ENCODE measurements around the gene TEX22.

The TEX22 gene

GRCh38 chr14:105386581-105387529 lies 11.5 kb upstream of the TEX22 start:
- no peak for TF ChIP-seq CTCF (IDR thresholded peaks at IDR 0.05; ENCODE audit: low read depth, low read length)
- H3K4me3 ChIP-seq (ENCODE audit: low read depth, low read length): no peak overlapping the region

- TF ChIP-seq CTCF (IDR thresholded peaks at IDR 0.05; ENCODE audit: low read depth, low read length): no peak
- H3K4me3 ChIP-seq (ENCODE audit: low read depth, low read length): no peak overlapping the region
Measured at GRCh38 chr14:105387530-105387922, 10.8 kb upstream of the TEX22 start.

- no peak for TF ChIP-seq CTCF (IDR thresholded peaks at IDR 0.05; ENCODE audit: low read depth, low read length)
- no peak overlapping the region for H3K4me3 ChIP-seq (ENCODE audit: low read depth, low read length)
Measured at GRCh38 chr14:105388110-105388951, 10.0 kb upstream of the TEX22 start.

- TF ChIP-seq CTCF (IDR thresholded peaks at IDR 0.05; ENCODE audit: low read depth, low read length): no peak
- no peak overlapping the region for H3K4me3 ChIP-seq (ENCODE audit: low read depth, low read length)
Measured at GRCh38 chr14:105388976-105389375, 9.4 kb upstream of the TEX22 start.

GRCh38 chr14:105389534-105389933 lies 8.8 kb upstream of the TEX22 start:
- TF ChIP-seq CTCF (IDR thresholded peaks at IDR 0.05; ENCODE audit: low read depth, low read length): no peak
- H3K4me3 ChIP-seq (ENCODE audit: low read depth, low read length): no peak overlapping the region

GRCh38 chr14:105389976-105390848 lies 8.1 kb upstream of the TEX22 start:
- TF ChIP-seq CTCF (IDR thresholded peaks at IDR 0.05; ENCODE audit: low read depth, low read length): no peak

More at GRCh38 chr14:105389976-105390848, 8.1 kb upstream of the TEX22 start:
- no peak overlapping the region for H3K4me3 ChIP-seq (ENCODE audit: low read depth, low read length)
